Glutamatergic neuron (in vitro differentiated cells): Measurements from ENCODE around the gene CEP135. TPM values are rescaled to one million over a fixed set of nuclear protein-coding genes. Genes with fewer than 3 reads are reported as not detected.

Experiments
- DNase-seq: peaks from one replicate; pipeline ENCODE4 v3.0.0; 2022
- H3K27ac Mint-ChIP-seq: one replicate; pipeline ENCODE4 v1.8.0; 2020; ENCODE audit warnings: mild to moderate bottlenecking, mixed read lengths, inconsistent platforms; ENCODE audit not compliant: unreplicated experiment
- H3K27me3 Mint-ChIP-seq: one replicate; pipeline ENCODE4 v1.8.0; 2020; ENCODE audit warnings: mild to moderate bottlenecking, moderate library complexity, mixed read lengths, inconsistent platforms; ENCODE audit not compliant: unreplicated experiment
- H3K36me3 Mint-ChIP-seq: one replicate; pipeline ENCODE4 v1.8.0; 2020; ENCODE audit warnings: mild to moderate bottlenecking, mixed read lengths, inconsistent platforms; ENCODE audit not compliant: unreplicated experiment
- H3K4me1 Mint-ChIP-seq: one replicate; pipeline ENCODE4 v1.8.0; 2020; ENCODE audit warnings: mild to moderate bottlenecking, low read depth, mixed read lengths, inconsistent platforms; ENCODE audit not compliant: unreplicated experiment
- H3K4me3 Mint-ChIP-seq: one replicate; pipeline ENCODE4 v1.8.0; 2020; ENCODE audit warnings: mild to moderate bottlenecking, mixed read lengths, inconsistent platforms; ENCODE audit not compliant: unreplicated experiment
- H3K9me3 Mint-ChIP-seq: one replicate; pipeline ENCODE4 v1.8.0; 2020; ENCODE audit warnings: mild to moderate bottlenecking, moderate library complexity, mixed read lengths, inconsistent platforms; ENCODE audit not compliant: unreplicated experiment
- CTCF ChIP-seq: fragments of 200-600 bp; sonication (generic); IDR thresholded peaks from one replicate; pipeline ENCODE4 v1.5.0; 2021; ENCODE audit not compliant: partially characterized antibody, unreplicated experiment
- long read RNA-seq: library from polyadenylated mRNA; unstranded; transcript quantifications from one replicate; pipeline ENCODE4 v2.0.0, GENCODE V29; 2020; ENCODE audit not compliant: unreplicated experiment
- total RNA-seq: library from RNA; stranded (reverse); fragmentation: NEBNext Ultra II Directional; extraction: Animal tissue kit (Norgen Biotek cat#: 25700); gene quantifications from one replicate; pipeline ENCODE4 v1.2.1, GENCODE V29; 2021; ENCODE audit not compliant: unreplicated experiment

CEP135 gene, protein sequence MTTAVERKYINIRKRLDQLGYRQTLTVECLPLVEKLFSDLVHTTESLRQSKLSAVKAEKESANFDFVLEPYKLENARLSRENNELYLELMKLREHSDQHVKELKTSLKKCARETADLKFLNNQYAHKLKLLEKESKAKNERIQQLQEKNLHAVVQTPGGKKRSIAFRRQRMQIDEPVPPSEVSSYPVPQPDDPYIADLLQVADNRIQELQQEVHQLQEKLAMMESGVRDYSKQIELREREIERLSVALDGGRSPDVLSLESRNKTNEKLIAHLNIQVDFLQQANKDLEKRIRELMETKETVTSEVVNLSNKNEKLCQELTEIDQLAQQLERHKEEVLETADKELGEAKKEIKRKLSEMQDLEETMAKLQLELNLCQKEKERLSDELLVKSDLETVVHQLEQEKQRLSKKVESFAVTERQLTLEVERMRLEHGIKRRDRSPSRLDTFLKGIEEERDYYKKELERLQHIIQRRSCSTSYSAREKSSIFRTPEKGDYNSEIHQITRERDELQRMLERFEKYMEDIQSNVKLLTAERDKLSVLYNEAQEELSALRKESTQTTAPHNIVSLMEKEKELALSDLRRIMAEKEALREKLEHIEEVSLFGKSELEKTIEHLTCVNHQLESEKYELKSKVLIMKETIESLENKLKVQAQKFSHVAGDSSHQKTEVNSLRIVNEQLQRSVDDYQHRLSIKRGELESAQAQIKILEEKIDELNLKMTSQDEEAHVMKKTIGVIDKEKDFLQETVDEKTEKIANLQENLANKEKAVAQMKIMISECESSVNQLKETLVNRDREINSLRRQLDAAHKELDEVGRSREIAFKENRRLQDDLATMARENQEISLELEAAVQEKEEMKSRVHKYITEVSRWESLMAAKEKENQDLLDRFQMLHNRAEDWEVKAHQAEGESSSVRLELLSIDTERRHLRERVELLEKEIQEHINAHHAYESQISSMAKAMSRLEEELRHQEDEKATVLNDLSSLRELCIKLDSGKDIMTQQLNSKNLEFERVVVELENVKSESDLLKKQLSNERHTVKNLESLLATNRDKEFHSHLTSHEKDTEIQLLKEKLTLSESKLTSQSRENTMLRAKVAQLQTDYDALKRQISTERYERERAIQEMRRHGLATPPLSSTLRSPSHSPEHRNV
- 4.2 TPM for total RNA-seq
- long read RNA-seq, partial matches to known transcripts = 1 of 2 reads
- long read RNA-seq, other reads (novel, unspliced or antisense) = 1 of 2 reads

DNA sequence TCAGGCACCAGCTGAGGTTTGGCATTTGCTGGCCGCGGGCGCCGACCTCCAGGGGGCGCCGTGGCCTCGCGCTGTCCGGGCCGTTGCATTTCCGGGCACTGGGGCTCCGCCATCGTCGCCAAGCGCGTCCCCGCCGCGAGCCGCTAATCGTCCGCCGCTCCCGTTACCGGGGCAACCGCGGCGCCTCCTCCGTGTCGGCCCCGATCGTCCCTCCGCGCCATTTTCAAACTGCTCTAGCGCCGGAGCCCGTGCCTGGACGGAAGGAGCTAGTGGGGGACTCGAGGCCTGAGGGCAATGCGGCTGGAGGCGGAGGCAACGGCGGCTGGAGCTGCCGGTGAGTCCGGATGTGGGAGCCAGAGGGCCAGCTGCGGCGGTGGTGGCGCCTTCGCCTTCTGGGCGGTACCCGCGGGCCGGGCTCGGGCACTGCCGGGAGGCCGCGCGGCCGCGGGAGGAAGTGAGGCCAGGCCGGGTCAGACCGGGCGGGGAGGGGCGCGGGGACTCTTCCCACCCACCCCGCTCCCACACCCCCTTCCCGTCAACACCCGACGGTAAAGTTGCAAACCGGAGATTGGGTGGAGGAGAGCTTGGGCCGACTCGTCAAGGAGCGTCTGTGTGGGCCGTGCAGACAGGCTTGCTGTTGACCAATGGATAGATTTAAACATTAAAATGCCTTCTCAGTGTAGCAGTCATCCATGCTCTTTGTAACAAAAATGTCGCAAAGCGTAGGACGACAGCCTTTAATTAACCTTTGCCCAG is at the start of gene CEP135:
TSS of gene CEP135 (plus strand) at position 220 of the 756 bp plus-strand sequence. CDS start 3,186 bp downstream, outside the sequence.
- peak; percentile 97 for TF ChIP-seq CTCF
- Mint-ChIP-seq H3K27me3 (peaks cover 2% of the 10 kb centered on the region), H3K9me3 (peaks cover 2% of the 10 kb centered on the region), H3K27ac (peak within 1 kb of the TSS; percentile 82), H3K4me1 (peaks cover 11% of the 10 kb centered on the region), H3K36me3 (no peaks in the 10 kb centered on the region), H3K4me3 (peak within 1 kb of the TSS; percentile 89)
- peak; percentile 99 for DNase-seq

DNA sequence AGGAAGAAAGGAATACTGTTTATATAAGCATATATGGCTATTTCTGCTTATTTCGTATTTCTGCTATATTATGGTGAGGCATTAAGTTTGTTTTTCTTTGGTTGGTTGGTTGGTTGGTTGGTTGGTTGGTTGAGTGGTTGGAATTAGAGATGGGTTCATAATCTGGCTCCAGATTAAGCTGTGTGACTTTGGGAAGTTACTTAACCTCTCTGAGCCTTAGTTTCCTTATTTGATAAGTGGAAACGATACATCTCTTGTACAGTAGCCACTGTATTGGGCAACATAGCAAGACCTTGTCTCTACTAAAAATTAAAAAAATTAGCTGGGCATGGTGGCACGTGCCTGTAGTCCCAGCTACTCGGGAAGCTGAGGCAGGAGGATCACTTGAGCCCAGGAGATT is 46.1 kb upstream of the CEP135 start:
- Mint-ChIP-seq H3K9me3 (no peaks in the 10 kb centered on the region), H3K4me1 (no peaks in the 10 kb centered on the region), H3K27me3 (no peaks in the 10 kb centered on the region), H3K27ac (no peak overlapping the region), H3K36me3 (no peaks in the 10 kb centered on the region), H3K4me3 (no peak overlapping the region)
- no peak for TF ChIP-seq CTCF
- DNase-seq = no peak

DNA sequence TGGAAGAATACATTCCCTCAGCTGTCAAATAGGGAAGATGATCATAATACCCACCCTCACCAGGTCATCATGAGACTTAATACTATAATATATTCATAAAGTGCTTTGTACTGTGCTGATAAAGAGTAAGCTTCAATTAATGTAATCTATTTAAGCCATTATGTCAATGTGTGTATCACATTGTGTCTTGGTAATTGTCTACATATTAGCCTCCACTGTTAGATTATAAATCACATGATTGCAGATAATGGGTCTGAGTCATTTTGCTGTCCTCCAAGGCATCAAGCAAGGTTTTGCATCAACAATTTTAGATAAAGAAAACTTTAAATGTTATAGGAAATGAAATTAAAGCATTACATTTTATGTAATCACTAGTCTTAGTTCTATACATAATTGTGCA is 45.2 kb upstream of the CEP135 start:
- TF ChIP-seq CTCF = no peak
- H3K4me3 Mint-ChIP-seq = no peak overlapping the region
- H3K4me1 Mint-ChIP-seq = no peaks in the 10 kb centered on the region
- no peaks in the 10 kb centered on the region for H3K9me3 Mint-ChIP-seq
- H3K36me3 Mint-ChIP-seq = no peaks in the 10 kb centered on the region
- DNase-seq = no peak
- no peaks in the 10 kb centered on the region for H3K27me3 Mint-ChIP-seq
- no peak overlapping the region for H3K27ac Mint-ChIP-seq

GRCh38 chr4:55904576-55904975 is 44.2 kb upstream of the CEP135 start:
- H3K27me3 Mint-ChIP-seq = no peaks in the 10 kb centered on the region
- H3K4me1 Mint-ChIP-seq = no peaks in the 10 kb centered on the region
- no peaks in the 10 kb centered on the region for H3K9me3 Mint-ChIP-seq
- no peak for TF ChIP-seq CTCF
- no peak for DNase-seq
- H3K4me3 Mint-ChIP-seq = no peak overlapping the region
- H3K27ac Mint-ChIP-seq = no peak overlapping the region
- H3K36me3 Mint-ChIP-seq = no peaks in the 10 kb centered on the region
